ENCODE results near the gene METTL4. TPM values are rescaled to one million over a fixed set of nuclear protein-coding genes. Genes with fewer than 3 reads are reported as not detected.

The METTL4 gene, protein sequence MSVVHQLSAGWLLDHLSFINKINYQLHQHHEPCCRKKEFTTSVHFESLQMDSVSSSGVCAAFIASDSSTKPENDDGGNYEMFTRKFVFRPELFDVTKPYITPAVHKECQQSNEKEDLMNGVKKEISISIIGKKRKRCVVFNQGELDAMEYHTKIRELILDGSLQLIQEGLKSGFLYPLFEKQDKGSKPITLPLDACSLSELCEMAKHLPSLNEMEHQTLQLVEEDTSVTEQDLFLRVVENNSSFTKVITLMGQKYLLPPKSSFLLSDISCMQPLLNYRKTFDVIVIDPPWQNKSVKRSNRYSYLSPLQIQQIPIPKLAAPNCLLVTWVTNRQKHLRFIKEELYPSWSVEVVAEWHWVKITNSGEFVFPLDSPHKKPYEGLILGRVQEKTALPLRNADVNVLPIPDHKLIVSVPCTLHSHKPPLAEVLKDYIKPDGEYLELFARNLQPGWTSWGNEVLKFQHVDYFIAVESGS
- total RNA-seq: 10 to 100 TPM; 20.4 to 22.2 TPM

DNA sequence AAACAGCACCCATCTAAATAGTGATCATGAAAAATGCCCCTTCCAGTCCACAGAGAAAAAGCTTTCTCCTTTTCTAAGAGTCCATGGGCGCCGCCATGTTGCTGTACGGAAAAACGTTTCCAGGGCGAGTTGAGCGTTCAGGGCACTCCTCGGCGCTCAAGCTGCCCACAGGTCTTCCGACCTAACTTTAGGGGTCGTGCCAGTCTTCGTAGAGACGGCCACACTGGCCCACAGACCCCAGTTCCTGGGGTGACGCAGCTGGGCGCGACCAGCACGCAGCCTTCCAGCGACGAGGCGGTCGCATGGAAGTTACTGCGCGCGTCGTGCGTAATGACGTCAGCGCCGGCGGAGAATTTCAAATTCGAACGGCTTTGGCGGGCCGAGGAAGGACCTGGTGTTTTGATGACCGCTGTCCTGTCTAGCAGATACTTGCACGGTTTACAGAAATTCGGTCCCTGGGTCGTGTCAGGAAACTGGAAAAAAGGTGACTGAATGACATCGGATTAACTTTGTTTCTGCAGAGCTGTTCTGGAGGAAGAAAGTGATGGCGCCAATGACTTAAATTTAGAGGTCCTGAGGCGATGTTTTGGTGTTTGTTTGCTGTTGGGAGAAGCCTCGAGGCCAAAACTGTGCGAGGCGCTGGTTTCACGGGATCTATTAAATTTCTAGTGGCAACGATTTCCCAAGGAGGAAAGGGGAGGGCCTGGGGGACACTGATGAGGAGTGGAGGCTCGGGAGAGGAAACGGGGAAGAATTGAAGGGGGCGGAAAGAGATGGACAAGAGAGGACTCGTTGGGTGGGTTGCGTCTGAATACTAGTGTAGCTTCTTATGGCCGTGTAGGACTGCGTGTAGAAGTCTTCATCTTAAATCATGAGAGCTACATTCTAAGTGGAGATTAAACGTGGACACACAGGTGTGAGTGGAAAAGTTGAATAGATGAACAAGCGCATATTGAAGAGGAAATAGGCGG is at the start of gene METTL4, which contains the start of gene NDC80:
TSS of gene METTL4 (minus strand) at position 306 of the 971 bp plus-strand sequence. CDS start 4,289 bp downstream, outside the sequence.
TSS of gene NDC80 (plus strand) at position 358 of the 971 bp plus-strand sequence. CDS start 1,429 bp downstream, outside the sequence.
- H3K9me3 Mint-ChIP-seq: no peaks in the 10 kb centered on the region
- peak; percentile 86 for DNase-seq
- peaks cover 42% of the 10 kb centered on the region for H3K4me1 Mint-ChIP-seq
- H3K4me3 Mint-ChIP-seq: peak within 1 kb of the TSS; percentile 99
- H3K36me3 Mint-ChIP-seq: peaks cover 59% of the 10 kb centered on the region
- H3K27ac Mint-ChIP-seq: peak within 1 kb of the TSS; percentile 99
- H3K27me3 Mint-ChIP-seq: no peaks in the 10 kb centered on the region

DNA sequence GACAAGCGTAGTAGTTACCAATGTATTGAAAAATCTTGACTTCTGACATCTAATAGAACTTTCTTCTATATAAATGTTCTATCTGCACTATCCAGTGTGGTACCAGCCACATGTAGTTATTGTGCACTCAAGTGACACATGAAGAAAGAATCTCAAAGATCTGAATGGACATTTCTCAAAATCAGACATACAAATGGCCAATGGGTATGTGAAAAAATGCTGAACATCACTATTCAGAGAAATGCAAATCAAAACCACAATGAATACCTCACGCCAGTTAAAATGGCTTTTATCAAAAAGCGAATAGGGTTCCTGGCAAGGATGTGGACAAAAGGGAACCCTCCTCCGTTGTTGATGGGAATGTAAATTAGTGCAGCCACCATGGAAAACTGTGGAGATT is 46.7 kb upstream of the METTL4 start:
- H3K4me3 Mint-ChIP-seq: no peak overlapping the region
- peaks cover 3% of the 10 kb centered on the region for H3K4me1 Mint-ChIP-seq
- H3K27ac Mint-ChIP-seq: no peak overlapping the region
- no peak for DNase-seq
- H3K27me3 Mint-ChIP-seq: no peaks in the 10 kb centered on the region
- H3K36me3 Mint-ChIP-seq: peaks cover 38% of the 10 kb centered on the region
- peaks cover 2% of the 10 kb centered on the region for H3K9me3 Mint-ChIP-seq

DNA sequence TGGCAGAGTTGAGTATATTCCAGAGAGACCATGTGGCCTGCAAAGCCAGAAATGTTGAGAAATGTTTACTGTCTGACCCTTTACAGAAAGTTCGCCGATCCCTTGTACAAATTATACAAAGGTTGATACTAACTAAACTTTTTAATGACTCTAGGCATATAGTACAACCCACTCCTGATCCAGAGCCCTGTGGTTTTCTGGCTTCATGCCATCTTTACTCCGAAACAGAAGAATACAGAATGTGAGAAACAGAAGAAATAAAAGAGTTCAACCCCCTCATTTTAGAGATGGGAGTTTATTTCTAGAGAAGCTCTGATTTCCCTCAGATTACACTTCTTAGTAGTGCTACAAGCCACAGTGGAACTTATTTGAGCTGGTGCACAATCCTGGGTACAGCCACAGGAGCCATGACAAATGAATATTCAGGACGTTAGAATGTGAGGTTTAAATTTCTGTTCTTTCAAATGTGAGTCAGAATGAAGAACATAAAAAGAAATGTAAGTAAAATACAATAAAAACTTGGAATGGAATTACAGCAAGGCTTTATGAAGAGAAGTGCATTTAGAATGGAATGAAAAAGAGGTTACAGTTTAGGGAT is 46.2 kb upstream of the METTL4 start:
- DNase-seq: no peak
- no peaks in the 10 kb centered on the region for H3K27me3 Mint-ChIP-seq
- H3K4me3 Mint-ChIP-seq: no peak overlapping the region
- peaks cover 42% of the 10 kb centered on the region for H3K36me3 Mint-ChIP-seq
- peaks cover 2% of the 10 kb centered on the region for H3K9me3 Mint-ChIP-seq
- peaks cover 3% of the 10 kb centered on the region for H3K4me1 Mint-ChIP-seq
- H3K27ac Mint-ChIP-seq: peak overlapping the region; percentile 16

DNA sequence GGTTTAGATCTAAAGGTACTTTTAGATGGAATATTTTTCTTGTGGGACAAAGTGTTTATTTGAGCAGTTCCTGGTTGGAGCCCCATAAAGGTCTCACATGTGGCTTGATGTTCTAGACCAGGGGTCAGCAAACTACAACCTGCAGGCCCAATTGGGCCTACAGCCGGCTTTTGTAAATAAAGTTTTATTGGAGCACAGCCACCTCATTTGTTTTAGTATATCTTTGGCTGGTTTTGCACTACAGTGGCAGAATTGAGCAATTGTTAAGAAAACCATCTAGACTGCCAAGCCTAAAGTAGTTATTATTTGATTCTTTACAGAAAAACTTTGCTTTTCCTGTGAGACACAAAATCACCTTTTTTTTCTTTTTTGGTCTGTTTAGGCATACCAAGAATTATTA is 41.7 kb upstream of the METTL4 start:
- Mint-ChIP-seq H3K4me1 (peaks cover 6% of the 10 kb centered on the region), H3K36me3 (peaks cover 67% of the 10 kb centered on the region), H3K27me3 (no peaks in the 10 kb centered on the region), H3K9me3 (peaks cover 2% of the 10 kb centered on the region), H3K27ac (no peak overlapping the region), H3K4me3 (no peak overlapping the region)
- DNase-seq: no peak

DNA sequence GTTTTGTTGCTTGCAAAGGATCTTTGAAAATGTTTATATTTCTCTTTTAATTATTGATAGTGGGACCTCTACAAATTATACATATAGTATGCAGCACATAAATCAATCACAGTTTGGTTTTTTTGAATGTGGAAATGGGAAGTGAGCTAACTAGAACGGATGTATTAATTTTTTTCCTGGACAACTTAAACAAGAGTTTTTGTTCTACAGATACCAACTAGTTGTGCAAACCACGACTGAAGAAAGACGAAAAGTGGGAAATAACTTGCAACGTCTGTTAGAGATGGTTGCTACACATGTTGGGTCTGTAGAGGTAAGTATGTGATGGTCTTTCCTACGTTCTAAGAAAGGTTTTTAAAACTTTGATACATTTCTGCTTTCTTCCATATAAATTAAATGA is 39.2 kb upstream of the METTL4 start:
- H3K4me3 Mint-ChIP-seq: no peak overlapping the region
- no peaks in the 10 kb centered on the region for H3K27me3 Mint-ChIP-seq
- H3K36me3 Mint-ChIP-seq: peaks cover 62% of the 10 kb centered on the region
- H3K4me1 Mint-ChIP-seq: peaks cover 15% of the 10 kb centered on the region
- no peak for DNase-seq
- peaks cover 2% of the 10 kb centered on the region for H3K9me3 Mint-ChIP-seq
- no peak overlapping the region for H3K27ac Mint-ChIP-seq

DNA sequence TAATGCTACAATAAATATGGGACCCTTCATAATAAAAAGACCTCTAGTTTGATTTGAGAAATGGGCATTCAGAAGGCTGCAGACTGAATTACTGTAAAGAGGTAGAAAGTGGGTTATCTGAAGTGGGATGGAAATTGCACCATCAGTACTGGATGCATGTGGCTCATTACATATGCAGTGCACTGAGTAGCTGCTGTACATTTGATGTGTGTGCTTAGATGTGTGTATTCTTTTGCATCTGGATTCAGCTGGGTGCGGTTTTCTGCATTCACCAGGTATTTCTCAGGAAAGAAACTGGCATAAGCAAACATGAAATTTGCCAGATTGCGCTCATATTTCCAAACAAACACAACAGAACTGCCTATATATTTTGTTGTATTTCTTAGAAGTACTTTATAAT is 38.3 kb upstream of the METTL4 start:
- Mint-ChIP-seq H3K4me3 (no peak overlapping the region), H3K36me3 (peaks cover 56% of the 10 kb centered on the region), H3K27me3 (no peaks in the 10 kb centered on the region), H3K27ac (no peak overlapping the region), H3K9me3 (no peaks in the 10 kb centered on the region), H3K4me1 (peaks cover 24% of the 10 kb centered on the region)
- DNase-seq: no peak

DNA sequence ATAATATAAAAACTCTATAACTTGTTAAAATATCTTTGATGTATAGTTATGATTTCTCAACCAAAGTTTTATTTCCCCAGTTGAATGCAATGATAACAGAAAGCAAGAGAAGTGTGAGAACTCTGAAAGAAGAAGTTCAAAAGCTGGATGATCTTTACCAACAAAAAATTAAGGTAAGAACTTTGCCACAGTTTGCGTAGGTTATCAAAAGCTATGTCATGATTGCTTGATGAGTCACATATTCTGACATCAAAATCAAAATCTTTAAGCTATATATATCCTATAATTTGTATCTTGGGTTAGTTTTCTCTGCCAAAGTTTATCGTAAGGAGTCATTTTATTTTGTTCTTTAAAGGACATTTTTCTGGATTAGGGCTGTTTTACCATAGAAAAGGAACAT is 35.0 kb upstream of the METTL4 start:
- no peaks in the 10 kb centered on the region for H3K9me3 Mint-ChIP-seq
- no peak for DNase-seq
- H3K4me3 Mint-ChIP-seq: peak overlapping the region; percentile 42
- no peaks in the 10 kb centered on the region for H3K27me3 Mint-ChIP-seq
- peaks cover 52% of the 10 kb centered on the region for H3K36me3 Mint-ChIP-seq
- peaks cover 37% of the 10 kb centered on the region for H3K4me1 Mint-ChIP-seq
- H3K27ac Mint-ChIP-seq: peak overlapping the region; percentile 82

DNA sequence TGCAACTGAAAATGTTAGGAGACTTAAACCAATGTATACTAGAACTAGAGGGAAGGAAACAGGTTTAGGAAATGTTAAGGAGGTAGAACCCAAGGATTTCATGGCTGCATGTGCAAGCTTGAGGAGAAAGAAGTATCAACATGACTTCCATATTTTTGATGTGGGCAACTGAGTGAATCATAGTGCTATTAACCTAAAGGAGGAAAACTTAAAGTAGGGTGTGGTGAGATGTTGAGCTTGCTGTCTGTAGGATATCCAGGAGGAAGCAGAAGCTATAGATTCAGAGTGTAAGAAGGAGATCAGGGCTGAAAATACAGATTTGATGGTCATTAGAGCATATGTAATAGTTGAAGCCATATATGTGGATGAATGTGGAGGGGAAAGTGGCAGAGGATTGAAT is 31.5 kb upstream of the METTL4 start:
- Mint-ChIP-seq H3K4me3 (no peak overlapping the region), H3K4me1 (peaks cover 37% of the 10 kb centered on the region), H3K27me3 (no peaks in the 10 kb centered on the region), H3K36me3 (peaks cover 51% of the 10 kb centered on the region), H3K9me3 (no peaks in the 10 kb centered on the region), H3K27ac (no peak overlapping the region)
- DNase-seq: no peak

DNA sequence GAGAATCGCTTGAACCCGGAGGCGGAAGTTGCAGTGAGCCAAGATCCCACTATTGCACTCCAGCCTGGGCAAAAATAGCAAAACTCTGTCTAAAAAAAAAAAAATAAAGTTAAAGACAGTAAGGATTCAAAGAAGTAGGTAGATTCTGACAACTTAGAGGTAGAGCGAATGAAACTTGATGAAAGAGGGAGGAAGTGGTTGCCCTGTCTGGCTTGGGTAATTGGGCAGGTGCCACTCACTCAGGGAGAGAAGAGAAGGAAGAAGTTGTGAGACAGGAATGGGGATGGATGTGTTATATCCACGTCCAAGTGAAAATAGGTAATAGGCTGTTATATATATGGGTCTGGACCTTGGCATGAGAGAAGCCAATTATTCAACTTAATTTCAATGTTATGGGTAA is 26.3 kb upstream of the METTL4 start:
- Mint-ChIP-seq H3K4me1 (peaks cover 31% of the 10 kb centered on the region), H3K4me3 (no peak overlapping the region), H3K27me3 (no peaks in the 10 kb centered on the region), H3K36me3 (peaks cover 63% of the 10 kb centered on the region), H3K27ac (no peak overlapping the region), H3K9me3 (peaks cover 4% of the 10 kb centered on the region)
- no peak for DNase-seq

DNA sequence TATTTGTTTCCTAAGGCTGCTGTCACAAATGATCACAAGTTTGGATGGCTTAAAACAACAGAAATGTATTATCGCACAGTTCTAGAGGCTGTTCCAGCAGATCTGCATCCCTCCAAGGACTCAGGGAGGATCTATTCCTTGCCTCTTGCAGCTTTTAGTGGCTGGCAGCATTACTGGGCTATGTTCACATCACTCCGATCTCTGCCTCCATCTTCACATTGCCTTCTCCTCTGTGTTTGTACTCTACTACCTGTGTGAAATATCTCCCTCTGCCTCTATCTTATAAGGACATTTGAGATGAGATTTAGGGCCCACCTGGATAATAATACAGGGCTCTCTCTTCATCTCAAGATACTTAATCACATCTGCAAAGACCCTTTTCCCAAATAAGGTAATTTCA is 19.0 kb upstream of the METTL4 start:
- no peak for DNase-seq
- H3K4me3 Mint-ChIP-seq: peak overlapping the region; percentile 51
- H3K4me1 Mint-ChIP-seq: peaks cover 49% of the 10 kb centered on the region
- H3K27ac Mint-ChIP-seq: peak overlapping the region; percentile 91
- H3K9me3 Mint-ChIP-seq: no peaks in the 10 kb centered on the region
- peaks cover 75% of the 10 kb centered on the region for H3K36me3 Mint-ChIP-seq
- no peaks in the 10 kb centered on the region for H3K27me3 Mint-ChIP-seq

DNA sequence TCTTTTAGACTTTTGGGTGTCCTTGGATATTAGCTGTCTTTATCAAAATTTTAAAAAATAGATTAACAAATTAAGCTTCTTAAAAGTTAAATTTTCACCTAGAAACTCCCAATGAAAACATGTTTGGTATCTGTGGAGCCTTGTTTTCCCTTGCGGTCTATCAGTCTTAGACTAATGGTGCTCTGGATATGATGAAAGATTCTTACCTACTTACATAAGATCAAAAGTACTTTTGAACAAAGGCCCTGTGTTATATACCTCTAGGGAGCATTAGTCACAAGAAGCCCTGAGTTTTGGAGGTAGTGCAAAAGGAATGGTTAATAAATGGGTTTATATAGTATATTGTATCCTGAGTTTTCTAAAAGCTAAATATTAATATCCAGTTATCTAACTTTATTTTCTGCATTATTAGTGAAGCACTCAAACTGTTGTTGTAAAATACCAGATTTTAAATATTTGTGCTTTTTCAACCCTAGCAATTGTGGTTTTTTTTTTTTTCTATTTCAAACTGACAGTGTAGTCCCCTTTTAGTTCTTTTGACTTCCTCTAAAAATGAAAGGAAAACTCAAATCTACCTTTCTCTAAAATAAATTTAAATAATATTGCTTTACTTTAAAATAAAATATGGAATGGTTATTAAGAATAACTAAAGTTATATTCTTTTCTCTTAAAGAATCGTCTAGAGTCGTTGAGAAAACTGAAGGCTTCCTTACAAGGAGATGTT is 18.2 kb upstream of the METTL4 start:
- H3K9me3 Mint-ChIP-seq: no peaks in the 10 kb centered on the region
- DNase-seq: no peak
- H3K27ac Mint-ChIP-seq: peak overlapping the region; percentile 95
- H3K27me3 Mint-ChIP-seq: no peaks in the 10 kb centered on the region
- H3K4me1 Mint-ChIP-seq: peaks cover 44% of the 10 kb centered on the region
- H3K36me3 Mint-ChIP-seq: peaks cover 74% of the 10 kb centered on the region
- H3K4me3 Mint-ChIP-seq: peak overlapping the region; percentile 51

DNA sequence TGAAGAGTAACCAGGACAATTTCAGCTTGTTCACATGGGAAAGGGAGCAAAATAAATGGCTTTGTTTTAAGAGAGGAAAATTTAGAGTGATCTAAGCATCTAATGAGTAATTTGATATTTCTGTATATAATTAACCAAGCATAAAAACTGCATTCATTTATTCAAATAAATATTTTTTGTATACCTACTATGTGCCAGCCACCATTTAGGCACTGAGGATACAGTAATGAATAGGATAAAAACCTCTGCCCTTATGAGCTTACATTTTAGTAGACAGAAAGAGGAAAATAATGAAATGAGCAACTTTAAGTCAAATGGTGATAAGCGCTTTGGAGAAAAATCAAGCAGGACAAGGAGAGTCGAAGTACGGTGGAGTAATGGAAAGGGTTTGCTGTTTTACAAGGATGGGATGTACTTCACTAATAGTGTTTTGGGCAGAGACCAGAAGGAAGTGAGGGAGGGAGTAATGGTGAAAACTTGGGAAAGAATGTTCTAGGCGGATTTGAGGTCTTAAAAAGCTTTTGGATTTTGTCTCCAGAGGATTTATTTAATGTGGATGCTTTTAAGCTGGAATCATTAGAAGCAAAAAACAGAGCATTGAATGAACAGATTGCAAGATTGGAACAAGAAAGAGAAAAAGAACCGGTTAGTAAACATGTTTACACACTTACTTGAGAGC is 17.5 kb upstream of the METTL4 start:
- H3K27me3 Mint-ChIP-seq: no peaks in the 10 kb centered on the region
- H3K27ac Mint-ChIP-seq: peak overlapping the region; percentile 95
- H3K9me3 Mint-ChIP-seq: no peaks in the 10 kb centered on the region
- DNase-seq: no peak
- H3K4me3 Mint-ChIP-seq: peak overlapping the region; percentile 64
- H3K36me3 Mint-ChIP-seq: peaks cover 67% of the 10 kb centered on the region
- peaks cover 41% of the 10 kb centered on the region for H3K4me1 Mint-ChIP-seq

DNA sequence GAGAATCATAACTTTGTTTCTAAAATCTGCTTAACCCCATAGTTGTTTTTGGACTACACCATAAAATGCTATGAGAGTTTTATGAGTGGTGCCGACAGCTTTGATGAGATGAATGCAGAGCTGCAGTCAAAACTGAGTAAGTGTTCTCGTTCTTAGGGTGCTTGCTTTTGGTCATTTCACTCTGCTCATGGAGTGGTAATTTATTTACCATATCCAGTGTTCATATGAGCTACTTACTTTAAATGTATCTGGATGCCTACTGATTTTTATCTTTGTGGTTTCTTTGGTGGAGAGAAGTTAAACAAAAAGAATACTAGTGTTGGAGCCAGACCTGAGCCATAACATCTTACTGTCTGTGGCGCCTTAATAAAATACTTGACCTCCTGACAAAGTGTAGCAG is 16.5 kb upstream of the METTL4 start:
- peak overlapping the region; percentile 95 for H3K27ac Mint-ChIP-seq

DNA sequence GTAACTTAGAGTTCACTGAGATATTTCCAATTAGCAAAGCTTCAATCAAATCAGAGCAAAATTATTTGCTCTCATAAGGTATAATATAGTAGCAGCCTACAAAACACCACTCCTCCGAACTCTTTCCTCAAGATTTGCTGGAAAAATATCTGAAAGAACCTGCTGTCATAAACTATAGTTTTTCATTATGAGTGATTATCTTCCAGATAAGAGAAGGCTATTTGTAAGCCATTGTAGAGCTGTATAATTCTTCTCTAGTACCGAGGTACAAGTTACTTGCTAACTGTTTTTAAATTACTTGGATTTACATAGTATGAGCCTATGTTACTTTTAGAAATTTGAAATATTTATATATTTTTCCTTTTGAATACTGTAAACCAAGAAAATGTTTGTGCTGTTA is 2.1 kb upstream of the METTL4 start:
- Mint-ChIP-seq H3K9me3 (no peaks in the 10 kb centered on the region), H3K4me3 (peak overlapping the region; percentile 99), H3K27ac (no peak overlapping the region), H3K36me3 (peaks cover 61% of the 10 kb centered on the region), H3K27me3 (no peaks in the 10 kb centered on the region), H3K4me1 (peaks cover 32% of the 10 kb centered on the region)
- DNase-seq: no peak

More for the DNA sequence above, 16.5 kb upstream of the METTL4 start:
- peaks cover 36% of the 10 kb centered on the region for H3K4me1 Mint-ChIP-seq
- no peak for DNase-seq
- no peaks in the 10 kb centered on the region for H3K27me3 Mint-ChIP-seq
- H3K9me3 Mint-ChIP-seq: no peaks in the 10 kb centered on the region
- peaks cover 66% of the 10 kb centered on the region for H3K36me3 Mint-ChIP-seq
- peak overlapping the region; percentile 52 for H3K4me3 Mint-ChIP-seq
